HG02571 (cell line): ENCODE data around the gene C11orf98.
"Not testable (repeated sequence)": the region's sequence is repeated elsewhere in the genome, so short reads cannot be mapped to it uniquely, and the experiment has no call there.

Experiments
- ATAC-seq: cut with Tn5 transposase; IDR thresholded peaks from one replicate; pipeline ENCODE4 v1.9.1; 2021; ENCODE audit warnings: mild to moderate bottlenecking, moderate library complexity; ENCODE audit not compliant: unreplicated experiment

The C11orf98 gene

DNA sequence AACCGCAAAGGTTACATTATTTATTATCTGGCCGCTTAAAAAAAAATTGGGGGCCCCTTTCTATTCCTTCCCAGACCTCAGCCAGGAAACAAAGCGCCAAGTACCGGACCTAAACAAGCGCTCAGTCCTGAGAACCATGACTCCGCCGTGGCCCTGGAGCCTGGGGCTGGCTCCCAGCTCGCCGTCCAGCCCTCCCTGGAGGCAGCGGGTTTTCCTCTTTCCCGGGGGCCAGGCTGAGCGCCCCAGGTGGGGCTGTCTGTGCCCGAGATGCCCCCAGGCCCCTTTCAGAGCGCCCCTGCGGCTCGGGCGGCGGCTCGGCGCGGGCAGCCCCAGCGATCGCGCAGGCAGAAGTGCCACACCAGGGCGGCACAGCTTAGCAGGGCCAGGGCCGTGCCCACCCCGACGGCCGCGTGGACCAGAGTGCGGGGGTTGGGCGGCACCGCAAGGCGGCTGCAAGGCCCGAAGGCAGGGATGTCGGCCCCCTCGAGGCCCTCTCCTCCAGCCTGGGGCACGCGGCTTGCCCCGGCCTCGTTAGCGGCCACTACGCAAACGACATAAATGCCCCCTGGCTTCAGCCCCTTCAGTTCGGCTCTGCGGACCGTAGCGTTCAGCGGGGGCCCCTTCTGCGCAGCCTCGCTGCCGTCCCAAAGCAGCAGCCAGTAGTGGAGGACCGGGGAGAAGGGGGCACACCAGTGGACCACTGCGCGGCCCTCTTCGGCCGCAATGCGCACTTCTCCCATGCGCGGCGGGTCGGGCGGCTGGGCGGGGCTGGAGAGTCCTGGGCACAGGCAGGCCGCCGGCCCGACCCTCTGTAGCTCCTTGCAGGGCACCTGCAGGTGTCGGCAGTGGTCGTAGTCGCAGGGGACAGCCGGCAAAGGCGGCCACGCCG lies 22.7 kb upstream of the C11orf98 start:
- no peak for ATAC-seq

DNA sequence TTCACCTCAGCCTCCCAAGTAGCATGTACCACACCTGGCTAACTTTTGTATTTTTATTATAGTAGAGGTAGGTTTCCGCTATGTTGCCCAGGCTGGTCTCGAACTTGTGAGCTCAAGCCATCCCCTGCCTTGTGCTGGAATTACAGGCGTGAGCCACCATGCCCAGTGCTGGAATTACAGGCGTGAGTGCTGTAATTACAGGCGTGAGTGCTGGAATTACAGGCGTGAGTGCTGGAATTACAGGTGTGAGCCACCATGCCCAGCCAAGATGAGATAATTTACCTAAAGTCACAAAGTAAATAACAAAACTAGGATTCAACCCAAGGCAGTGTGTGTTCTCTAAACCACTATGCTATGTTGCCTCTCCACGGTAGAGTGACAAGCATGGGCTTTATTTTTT lies 17.5 kb upstream of the C11orf98 start:
- ATAC-seq = no peak

DNA sequence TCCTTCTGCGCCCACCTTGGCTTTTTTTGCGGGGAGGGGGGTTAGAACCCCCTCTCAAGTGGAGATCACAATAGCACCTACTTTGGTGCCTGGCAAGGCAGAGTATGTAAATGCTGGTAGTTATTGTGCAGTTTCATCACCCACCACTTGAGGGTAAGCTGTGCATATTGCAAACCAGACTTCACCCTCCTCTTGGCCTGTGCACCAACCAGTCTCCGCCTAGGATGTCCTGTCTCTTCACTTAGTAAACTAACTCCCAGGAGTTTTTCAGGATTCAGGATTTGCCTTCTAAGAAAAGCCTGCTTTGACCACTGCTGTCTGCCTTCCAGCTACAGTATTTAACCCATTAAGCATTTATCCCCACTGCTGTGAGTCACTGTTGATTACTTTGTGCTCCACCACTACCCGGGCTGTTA lies 15.8 kb upstream of the C11orf98 start:
- peak; percentile 56 for ATAC-seq

DNA sequence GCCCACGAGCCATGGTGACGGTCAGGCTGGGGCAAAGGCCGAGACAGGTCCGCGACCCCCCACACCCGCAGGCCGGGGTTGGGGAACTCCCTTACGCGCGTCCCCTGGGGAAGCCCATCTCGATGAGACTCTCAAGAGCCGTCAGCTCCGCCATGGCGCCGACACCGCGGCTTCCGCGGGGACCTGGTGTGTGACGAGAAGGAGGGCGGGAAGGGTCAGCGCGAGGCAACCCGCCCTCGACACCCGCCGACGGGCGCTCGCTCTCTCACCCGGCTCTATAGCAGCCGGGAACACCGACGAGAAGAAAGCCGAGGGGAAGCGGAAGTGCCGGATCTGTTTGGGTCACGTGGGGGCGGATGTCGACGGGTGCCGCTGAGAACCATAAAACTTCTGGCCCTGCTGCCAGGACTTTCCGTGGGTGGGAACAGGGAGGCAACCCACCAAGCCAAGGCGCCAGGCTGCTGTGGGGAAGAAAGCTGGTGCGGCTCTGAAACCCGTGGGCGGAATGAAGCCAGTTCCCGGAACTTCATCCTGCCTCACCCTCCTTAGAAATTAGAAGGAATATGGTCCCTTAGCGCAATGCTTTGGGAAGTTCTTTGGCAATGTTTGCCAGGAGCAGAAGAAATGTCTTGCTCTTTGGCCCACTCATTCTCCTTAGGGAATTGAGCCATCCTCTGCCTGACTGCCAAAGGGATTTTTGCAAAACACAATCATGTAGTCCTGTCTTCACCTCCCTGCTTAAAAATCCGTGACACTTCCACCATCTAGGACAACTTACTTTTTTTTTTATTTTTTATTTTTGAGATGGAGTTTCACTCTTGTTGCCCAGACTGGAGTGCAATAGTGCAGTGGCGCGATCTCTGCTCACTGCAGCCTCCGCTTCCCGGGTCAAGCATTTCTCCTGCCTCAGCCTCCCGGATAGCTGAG lies 14.0 kb upstream of the C11orf98 start, which contains the start of gene UBXN1:
TSS of gene UBXN1 (minus strand) at position 304 of the 927 bp plus-strand sequence. CDS start at position 154, 150 bp downstream.
- ATAC-seq = peak; percentile 59

DNA sequence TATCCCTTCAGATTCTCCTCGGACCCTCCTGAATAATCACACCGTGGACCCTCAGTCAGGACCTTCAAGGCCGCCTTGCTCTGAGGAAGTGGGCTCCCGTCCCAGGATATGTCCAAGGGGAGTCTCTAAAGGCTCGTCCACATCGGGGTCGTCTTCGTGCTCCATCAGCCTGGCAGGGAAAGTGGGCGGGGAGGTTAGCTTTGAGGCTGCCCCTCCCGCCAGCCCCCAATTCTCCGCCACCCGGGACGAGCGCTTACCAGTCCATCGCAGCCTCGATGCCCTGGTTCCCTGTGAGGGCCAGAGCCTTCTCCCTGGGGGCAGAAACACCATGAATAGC lies 13.4 kb upstream of the C11orf98 start:
- ATAC-seq = no peak

DNA sequence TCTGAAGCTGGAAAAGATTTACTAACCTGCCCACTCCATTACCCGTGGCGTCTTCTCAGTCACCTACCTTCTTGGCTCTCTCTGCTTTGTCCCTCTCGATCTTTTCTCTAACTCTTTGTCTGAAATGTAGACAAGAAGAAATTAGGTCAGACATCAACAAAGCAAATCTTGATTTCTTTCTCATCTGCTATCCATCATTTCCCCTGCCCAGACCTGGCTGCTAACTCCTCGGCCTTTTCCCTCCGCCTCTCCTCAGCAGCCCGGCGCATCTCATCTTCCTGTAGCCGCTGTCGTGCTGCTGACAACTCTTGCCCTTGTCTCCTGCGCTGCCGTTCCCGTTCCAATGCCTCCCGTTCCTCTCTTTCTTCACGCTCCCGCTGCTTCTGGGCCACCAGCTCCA lies 12.7 kb upstream of the C11orf98 start:
- ATAC-seq = no peak

DNA sequence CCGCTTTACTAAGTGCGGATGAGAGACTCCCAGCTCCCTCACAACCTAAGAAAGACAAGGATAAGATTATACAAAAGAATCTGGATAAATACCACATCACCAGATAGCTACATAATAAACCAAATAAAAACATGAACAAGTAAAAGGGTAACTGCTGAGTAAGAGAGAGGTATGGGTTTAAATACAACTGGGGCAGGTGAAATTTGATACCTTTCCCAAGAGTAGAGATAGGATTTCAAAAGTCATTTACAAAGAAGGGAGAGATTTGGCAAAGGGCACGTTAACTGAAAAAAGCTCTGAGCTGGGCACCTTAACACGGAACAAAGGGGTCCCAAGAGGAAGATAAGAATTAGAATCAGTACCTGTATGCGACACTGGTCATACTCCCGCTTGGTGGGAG lies 12.1 kb upstream of the C11orf98 start:
- no peak for ATAC-seq

DNA sequence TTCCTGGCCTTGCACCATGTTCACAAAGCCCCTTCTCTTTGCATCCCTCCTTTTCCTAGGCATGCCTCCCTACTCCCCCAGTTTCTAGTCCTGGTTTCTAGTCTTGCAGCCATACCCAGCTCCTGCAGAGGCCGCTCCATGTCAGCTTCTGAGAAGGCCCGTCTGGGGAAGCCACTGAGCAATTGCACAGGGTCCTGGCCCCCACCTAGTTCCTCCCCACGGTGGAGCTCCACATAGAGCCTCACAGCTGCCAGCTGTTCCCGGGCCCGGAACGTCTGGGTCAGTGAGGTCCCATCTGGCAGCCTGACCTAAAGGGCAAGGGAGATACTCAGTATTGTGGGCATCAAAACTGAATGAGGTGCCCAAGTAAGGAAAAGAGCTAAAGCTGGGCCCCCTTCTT lies 11.7 kb upstream of the C11orf98 start:
- ATAC-seq = no peak

DNA sequence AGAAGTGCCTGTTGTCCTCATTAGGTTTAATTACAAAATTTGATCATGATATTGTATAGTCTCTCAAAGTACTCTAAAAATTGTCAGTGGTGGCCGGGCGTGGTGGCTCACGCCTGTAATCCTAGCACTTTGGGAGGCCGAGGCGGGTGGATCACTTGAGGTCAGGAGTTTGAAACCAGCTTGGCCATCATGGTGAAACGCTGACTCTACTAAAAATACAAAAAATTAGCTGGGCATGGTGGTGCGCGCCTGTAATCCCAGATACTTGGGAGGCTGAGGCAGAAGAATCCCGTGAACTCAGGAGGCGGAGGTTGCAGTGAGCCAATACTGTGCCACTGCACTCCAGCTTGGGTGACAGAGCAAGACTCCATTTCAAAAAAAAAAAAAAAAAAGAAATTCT lies 10.4 kb upstream of the C11orf98 start:
- not testable (repeated sequence) for ATAC-seq

DNA sequence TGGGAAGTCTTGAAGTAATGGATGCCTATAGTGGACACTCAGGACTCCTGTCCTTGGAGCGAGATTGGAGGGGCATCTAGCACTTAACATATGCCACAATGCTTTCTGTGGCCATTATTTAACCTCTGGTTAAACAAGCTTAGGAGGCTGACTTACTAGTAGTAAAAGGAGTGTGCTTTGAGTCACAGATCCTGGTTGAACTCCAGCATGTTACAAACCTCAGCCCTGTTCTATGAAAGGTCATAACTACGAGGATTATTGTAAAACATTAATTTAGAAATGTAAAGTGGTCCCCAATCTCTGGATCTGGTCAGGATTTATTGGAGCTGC lies 8.2 kb upstream of the C11orf98 start:
- ATAC-seq = no peak

DNA sequence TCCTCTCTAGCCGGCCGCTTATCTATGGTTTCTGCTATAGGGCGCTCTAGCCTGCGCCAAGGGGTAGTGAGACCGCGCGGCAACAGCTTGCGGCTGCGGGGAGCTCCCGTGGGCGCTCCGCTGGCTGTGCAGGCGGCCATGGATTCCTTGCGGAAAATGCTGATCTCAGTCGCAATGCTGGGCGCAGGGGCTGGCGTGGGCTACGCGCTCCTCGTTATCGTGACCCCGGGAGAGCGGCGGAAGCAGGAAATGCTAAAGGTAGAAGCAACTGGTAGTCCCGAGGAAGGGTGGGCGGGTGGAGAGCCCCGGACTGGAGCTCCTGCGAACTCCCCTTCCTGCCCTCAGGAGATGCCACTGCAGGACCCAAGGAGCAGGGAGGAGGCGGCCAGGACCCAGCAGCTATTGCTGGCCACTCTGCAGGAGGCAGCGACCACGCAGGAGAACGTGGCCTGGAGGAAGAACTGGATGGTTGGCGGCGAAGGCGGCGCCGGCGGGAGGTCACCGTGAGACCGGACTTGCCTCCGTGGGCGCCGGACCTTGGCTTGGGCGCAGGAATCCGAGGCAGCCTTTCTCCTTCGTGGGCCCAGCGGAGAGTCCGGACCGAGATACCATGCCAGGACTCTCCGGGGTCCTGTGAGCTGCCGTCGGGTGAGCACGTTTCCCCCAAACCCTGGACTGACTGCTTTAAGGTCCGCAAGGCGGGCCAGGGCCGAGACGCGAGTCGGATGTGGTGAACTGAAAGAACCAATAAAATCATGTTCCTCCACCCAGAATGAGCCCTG lies 6.8 kb upstream of the C11orf98 start, which contains the start of the genes LBHD1 and UQCC3:
TSS of gene LBHD1 (minus strand) at position 660 of the 782 bp plus-strand sequence. CDS start 2,236 bp downstream, outside the sequence.
TSS of gene UQCC3 (plus strand) at position 66 of the 782 bp plus-strand sequence. CDS start at position 139, 73 bp downstream.
- ATAC-seq = no peak

DNA sequence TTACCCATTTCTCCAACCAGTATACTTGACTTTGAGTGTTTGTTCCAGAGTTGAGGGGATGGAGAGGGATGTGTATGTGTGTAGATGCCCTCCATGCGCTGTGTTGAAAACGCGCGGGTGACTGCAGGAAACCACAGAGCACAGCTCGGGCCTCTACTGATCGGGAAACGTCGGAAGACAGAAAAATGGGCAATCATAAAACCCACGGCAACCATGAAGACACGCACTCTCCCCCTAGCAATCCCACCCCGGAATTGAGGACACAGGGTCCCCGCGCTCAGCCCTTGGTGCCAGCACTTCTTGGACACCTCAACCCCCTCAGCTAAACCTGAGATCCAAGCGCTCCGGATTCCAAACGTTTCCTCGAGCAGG lies 6.2 kb upstream of the C11orf98 start:
- no peak for ATAC-seq

DNA sequence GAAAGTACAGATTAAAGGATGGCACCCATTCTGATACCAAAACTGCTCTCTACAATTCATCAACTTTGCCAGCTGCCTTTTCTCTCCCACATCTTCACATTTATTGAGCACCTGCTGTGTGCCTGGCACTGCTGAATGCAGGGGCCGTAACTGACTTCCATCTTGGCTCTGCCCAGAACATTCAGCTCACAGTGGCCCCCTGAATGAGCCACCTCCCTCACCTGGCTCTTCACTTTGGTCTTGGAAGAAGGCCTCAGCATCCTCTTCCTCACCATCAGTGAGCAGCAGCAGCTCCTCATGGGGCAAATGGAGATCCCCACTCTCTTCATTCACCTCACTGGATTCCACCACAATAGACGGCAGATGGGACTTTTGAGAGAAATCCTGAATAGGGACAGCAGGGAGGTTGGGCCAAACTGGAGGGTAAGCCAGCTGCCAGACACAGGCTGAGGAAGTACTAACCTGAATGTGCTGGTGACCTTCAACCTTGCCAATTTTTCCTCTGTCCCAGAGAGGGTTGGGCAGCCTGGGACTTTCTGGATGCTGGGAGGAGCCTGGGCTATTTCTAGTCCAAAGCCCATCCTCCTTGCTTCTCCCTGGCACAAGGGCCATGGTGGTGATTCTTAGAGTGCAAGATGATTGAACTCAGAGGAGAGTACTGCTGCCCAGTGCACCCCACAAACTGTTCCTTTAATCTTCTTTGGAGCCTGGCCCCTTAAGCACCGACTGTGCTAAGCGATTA lies 4.6 kb upstream of the C11orf98 start:
- ATAC-seq = no peak

DNA sequence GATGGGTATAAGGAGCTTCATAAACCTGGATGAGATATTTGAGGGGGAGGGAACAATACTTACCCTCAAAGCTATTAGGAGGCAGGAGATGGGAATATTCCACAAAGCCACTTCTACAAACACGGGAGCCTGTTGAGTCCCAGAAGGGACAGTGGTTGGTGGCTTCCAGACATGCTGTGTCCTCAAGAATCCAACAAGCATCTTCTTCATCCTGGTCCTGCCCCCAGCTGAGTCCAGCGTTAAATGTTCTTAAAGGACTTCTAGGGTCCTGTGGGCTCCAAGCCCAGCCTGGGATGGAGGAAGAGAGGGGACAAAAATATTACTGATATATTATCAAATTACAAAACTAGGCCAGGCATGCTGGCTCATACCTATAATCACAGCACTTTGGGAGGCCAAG lies 2.5 kb upstream of the C11orf98 start:
- ATAC-seq = no peak

DNA sequence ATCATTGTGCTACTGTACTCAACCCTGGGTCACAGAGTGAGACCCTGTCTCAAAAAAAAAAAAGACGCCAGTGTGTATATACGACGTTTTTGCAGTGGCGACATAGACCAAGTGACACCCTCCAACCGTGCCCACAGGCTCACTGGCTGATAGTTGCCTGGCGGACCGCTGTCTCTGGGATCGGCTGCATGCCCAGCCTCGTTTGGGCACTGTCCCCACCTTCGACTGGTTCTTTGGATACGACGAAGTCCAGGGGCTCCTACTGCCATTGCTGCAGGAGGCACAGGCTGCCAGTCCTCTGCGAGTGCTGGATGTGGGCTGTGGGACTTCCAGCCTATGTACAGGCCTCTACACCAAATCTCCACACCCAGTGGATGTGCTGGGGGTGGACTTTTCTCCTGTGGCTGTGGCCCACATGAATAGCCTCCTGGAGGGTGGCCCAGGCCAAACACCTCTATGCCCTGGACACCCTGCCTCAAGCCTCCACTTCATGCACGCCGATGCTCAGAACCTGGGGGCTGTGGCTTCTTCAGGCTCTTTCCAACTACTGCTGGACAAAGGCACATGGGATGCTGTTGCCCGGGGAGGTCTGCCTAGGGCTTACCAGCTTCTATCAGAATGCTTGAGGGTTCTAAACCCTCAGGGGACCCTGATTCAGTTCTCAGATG lies 1.4 kb upstream of the C11orf98 start:
- ATAC-seq = no peak

DNA sequence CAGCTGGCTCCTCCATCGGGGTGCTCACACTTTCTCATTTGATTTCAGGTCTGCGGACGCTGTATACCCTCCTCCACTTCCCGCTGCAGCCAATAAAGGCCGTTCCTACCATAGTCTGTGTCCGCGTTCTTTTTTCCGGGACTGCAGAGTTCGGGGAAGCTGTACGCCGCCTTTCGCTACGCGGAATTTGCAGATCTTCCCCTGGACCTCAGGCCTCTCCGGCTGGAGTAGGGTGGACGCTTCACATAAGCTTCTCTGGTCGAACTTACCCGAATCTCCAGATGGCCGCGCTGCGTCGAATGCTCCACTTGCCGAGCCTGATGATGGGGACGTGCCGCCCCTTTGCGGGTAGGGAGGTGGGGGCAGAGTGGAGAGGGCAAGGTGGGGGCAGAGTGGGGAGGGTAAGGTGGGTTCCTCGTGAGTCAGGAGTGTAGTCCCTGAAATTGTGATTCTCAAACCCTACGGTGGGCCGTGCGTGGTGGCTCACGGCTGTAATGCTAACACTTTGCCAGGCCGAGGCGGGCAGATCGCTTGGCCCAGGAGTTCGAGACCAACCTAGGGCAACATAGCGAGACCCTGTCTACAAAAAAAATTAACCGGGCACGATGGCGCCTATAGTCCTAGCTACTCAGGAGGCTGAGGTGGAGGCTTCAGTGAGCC lies 719 bp upstream of the C11orf98 start:
- peak; percentile 9 for ATAC-seq

DNA sequence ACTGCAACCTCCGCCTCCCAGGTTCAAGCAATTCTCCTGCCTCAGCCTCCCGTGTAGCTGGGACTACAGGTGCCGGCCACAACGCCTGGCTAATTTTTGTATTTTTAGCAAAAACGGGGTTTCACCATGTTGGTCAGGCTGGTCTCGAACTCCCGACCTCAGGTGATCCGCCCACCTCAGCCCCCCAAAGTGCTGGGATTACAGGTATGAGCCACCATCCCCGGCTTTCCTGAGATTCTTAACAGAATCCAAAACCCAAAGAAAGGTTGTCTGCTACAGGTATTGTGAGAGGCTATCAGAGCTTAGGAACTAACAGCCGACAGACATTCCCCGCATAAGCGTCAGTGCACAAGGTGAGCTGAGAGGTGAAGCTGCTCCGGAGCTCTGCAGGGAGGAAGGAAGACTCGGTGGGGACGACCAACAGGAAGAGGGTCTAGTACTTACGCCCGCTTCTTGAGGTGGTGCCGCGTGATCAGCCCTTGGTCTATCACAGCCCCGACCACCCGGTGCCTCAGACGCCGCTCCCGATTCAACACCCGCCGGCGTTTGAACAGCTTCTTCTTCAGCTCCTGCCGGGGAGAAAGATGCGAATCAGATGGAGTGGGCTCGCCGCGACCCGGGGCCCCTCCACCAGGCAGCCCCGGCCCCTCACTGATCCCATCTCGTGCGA lies 470 bp downstream of the C11orf98 start:
- peak; percentile 28 for ATAC-seq

DNA sequence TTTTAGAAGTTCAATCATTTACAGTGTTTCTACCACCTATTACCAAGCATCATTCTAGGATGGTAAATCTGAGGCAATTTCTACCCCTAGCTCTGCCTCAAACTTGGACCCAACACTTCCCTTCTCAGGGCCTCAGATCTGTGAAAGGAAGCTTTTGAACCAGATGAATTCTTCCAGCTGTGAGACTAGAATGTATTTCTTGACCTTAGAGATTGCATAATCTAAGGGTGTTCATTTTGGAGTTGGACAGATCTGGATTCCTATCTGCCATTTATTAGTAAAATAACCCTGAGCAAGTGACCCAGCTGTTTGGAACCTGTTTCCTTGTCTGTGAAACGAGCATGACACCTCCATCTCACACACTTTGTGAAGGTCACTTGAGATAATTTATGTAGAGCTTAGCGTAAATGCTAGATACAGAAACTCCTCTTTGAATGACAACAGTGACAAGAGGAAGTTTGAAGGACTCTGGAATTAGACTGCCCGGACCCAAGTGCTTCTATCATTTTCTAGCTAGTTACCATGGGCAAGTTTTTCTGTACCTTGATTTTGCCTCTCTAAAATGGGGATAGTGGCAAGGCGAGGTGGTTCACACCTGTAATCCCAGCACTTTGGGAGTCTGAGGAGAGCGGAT lies 8.1 kb downstream of the C11orf98 start:
- ATAC-seq = no peak
